GM21576 (cell line): Measurements from ENCODE around the gene GORASP1.
"Not testable (repeated sequence)": the region's sequence is repeated elsewhere in the genome, so short reads cannot be mapped to it uniquely, and the experiment has no call there.

Experiments
- ATAC-seq: cut with Tn5 transposase; IDR thresholded peaks from one replicate; pipeline ENCODE4 v1.9.1; 2021; ENCODE audit warnings: mild to moderate bottlenecking, moderate library complexity; ENCODE audit not compliant: unreplicated experiment

Gene GORASP1

GRCh38 chr3:39075910-39076309, 31.5 kb downstream of the GORASP1 start:
- no peak for ATAC-seq

DNA sequence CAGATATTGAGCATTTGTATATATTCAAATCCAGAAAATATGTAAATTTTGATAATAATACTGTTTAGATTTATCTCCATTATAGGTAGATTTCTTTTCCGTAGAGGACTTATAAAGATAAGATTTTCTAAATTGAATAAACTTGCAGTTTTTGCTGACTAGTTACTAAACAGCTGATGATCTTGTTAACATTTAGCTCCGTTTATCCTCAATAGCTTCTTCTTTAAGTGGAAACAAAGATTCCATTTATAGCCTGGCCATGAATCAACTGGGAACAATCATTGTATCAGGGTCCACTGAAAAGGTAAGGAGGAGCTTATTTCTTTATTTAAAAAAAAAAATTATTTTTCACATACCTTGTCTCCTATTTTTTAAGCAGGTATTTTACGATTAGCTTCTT, 38.9 kb downstream of the GORASP1 start:
- no peak for ATAC-seq

GRCh38 chr3:39067286-39067685, 40.1 kb downstream of the GORASP1 start:
- no peak for ATAC-seq

DNA sequence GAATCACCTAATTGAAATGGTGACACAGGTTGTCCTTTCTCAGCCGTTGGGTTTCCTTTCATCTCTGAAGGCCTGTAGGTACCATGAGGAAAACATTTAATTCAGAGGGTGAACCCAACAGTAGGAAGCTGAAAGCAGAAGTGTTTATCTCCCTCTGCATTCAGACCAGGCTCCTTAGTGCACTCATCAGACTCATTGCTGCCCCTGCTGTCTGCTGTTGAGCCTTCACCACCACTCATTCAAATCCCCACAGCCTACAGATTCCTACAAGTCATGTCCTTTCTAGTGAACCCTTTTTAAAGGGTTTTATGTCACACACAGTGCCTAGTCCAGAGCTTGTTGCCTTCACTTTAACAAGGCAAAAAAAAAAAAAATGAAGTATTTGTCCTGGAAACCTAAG, 42.2 kb downstream of the GORASP1 start:
- peak; percentile 99 for ATAC-seq

- no peak for ATAC-seq
Measured at GRCh38 chr3:39064646-39065045, 42.8 kb downstream of the GORASP1 start.

DNA sequence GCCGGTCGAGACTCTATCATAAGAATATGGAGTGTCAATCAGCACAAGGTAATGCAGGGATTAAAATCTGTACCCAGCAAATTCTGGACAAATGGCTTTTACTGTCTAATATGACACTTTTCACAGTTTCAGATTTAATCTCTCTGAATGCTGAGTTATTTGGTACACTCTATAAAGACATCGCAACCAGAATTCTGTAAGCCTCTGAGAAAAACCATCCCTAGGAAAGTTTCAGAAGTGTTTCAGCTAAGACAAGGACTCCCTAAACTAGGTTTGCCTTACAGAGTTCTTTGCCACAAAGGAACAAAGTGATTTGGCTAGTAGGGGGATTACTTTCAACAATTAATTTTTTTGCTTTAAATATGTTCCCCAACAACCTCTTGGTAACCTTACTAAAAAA, 44.3 kb downstream of the GORASP1 start:
- no peak for ATAC-seq

- no peak for ATAC-seq
Measured at GRCh38 chr3:39062180-39062579, 45.2 kb downstream of the GORASP1 start.

- ATAC-seq: not testable (repeated sequence)
Measured at GRCh38 chr3:39061228-39061627, 46.2 kb downstream of the GORASP1 start.

- no peak for ATAC-seq
Measured at GRCh38 chr3:39056151-39056550, 51.3 kb downstream of the GORASP1 start.

- no peak for ATAC-seq
Measured at GRCh38 chr3:39053696-39054095, 53.7 kb downstream of the GORASP1 start.

DNA sequence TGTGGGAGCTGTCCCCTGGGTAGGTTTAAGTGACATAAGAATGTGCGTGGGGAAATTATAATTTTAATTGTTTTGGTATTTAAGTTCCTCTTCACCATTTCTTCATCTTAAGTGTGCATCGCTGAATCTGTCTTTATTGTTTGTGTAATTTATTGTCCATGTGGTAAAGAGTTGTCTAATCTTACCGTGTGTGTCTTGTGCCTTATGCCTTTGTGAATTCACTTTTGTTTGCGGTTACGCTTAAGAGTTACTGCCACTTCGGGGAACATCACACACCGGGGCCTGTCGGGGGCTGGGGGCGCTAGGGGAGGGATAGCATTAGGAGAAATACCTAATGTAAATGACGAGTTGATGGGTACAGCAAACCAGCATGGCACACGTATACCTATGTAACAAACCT, 54.8 kb downstream of the GORASP1 start:
- no peak for ATAC-seq

DNA sequence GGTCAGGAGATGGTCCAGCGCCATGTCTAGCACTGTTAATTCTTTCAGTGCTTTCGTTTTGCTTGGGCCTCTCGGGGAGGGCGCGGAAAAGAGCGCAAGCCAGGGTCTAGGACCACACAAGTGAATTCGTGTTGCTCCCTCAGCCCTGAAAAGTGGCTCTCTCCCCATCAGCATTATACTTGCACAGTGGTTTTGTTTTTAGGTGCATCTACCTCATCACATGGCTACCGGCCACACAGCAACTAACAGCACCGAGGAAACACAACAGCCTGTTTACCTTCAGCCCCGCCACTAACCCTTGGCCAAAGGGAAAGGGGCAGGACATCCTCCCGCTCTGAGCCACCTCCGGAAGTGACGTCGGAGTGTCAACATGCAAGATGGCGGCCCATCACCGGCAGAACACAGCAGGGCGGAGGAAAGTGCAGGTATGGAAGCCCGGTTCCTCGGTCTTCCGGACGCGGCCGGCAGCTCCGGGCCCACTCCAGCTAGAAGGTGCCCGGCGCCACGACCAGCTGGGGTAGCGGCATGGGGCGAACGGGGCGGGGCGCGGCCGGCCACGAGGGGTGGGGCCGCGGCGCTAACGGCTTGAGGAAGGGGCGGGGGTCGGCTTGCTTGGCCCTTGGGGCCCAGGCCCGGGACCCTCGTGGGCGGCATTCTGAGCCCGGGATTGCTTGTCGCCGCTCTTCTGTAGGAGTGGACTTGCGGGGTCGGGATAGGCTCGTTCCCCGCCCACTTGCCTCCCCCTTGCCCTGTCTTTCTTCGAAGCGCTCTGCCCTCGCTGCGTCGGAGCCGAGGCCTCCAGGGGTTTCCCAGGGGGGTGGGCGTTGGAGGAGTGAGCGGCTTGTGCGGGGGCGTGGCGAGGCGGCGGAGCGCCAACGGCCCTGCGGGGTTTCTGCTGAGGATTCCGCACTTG, 55.5 kb downstream of the GORASP1 start, which contains the start of the genes SCN11A and WDR48:
Gene SCN11A (minus strand): TSS at position 296 of the 913 bp plus-strand sequence. CDS start 101,582 bp downstream, outside the sequence.
Gene WDR48 (plus strand): TSS at position 368 of the 913 bp plus-strand sequence. CDS start 10 bp downstream, at position 378.
- ATAC-seq: peak; percentile 97

DNA sequence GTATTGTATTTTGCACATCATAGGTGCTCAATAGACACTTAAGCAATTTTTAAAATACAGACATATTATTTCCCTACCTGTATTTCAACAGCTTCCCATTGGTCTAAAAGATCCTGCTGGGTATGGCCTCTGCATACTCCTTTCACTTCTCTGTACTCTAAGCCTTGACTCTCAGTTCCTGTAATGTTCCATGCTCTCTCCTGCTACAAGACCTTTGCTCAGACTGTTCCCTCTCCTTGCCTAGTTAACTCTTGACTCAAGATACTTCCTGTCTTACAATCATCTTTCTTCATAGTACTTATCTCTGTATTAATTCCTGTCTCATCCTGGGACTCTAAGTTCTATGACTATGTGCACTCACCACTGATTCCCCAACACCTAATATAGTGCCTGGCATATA, 57.4 kb downstream of the GORASP1 start:
- ATAC-seq: no peak
